GM19023 (cell line): Measurements from ENCODE around the gene CD9.

Experiments used
- ATAC-seq: cut with Tn5 transposase; IDR thresholded peaks from one replicate; pipeline ENCODE4 v1.9.1; 2021; ENCODE audit warnings: mild to moderate bottlenecking, moderate library complexity; ENCODE audit not compliant: unreplicated experiment

CD9 gene

GRCh38 chr12:6273205-6273540 lies 73.0 kb downstream of the CD9 start:
- ATAC-seq = no peak

- ATAC-seq = no peak
Measured at GRCh38 chr12:6273541-6274230, 73.5 kb downstream of the CD9 start.

GRCh38 chr12:6274231-6275221 lies 74.3 kb downstream of the CD9 start:
- no peak for ATAC-seq

GRCh38 chr12:6275928-6276887 lies 76.0 kb downstream of the CD9 start:
- no peak for ATAC-seq

- no peak for ATAC-seq
Measured at GRCh38 chr12:6276956-6277620, 76.9 kb downstream of the CD9 start.

- peak; percentile 31 for ATAC-seq
Measured at GRCh38 chr12:6277982-6278438, 77.8 kb downstream of the CD9 start.

- peak; percentile 69 for ATAC-seq
Measured at GRCh38 chr12:6278439-6279255, 78.4 kb downstream of the CD9 start.

- no peak for ATAC-seq
Measured at GRCh38 chr12:6279256-6279628, 79.0 kb downstream of the CD9 start.

GRCh38 chr12:6279631-6280030 lies 79.4 kb downstream of the CD9 start:
- ATAC-seq = no peak

- ATAC-seq = no peak
Measured at GRCh38 chr12:6280053-6280469, 79.9 kb downstream of the CD9 start.

GRCh38 chr12:6280672-6281071 lies 80.5 kb downstream of the CD9 start:
- ATAC-seq = no peak

GRCh38 chr12:6281081-6281809 lies 81.0 kb downstream of the CD9 start:
- no peak for ATAC-seq

GRCh38 chr12:6282453-6282840 lies 82.2 kb downstream of the CD9 start:
- ATAC-seq = no peak

GRCh38 chr12:6284273-6284672 lies 84.1 kb downstream of the CD9 start:
- no peak for ATAC-seq

- ATAC-seq = peak; percentile 62
Measured at GRCh38 chr12:6285063-6285477, 84.9 kb downstream of the CD9 start.

- no peak for ATAC-seq
Measured at GRCh38 chr12:6285532-6286306, 85.5 kb downstream of the CD9 start.
